Measurements from ENCODE around the gene DEDD.

Gene DEDD, protein sequence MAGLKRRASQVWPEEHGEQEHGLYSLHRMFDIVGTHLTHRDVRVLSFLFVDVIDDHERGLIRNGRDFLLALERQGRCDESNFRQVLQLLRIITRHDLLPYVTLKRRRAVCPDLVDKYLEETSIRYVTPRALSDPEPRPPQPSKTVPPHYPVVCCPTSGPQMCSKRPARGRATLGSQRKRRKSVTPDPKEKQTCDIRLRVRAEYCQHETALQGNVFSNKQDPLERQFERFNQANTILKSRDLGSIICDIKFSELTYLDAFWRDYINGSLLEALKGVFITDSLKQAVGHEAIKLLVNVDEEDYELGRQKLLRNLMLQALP

DNA sequence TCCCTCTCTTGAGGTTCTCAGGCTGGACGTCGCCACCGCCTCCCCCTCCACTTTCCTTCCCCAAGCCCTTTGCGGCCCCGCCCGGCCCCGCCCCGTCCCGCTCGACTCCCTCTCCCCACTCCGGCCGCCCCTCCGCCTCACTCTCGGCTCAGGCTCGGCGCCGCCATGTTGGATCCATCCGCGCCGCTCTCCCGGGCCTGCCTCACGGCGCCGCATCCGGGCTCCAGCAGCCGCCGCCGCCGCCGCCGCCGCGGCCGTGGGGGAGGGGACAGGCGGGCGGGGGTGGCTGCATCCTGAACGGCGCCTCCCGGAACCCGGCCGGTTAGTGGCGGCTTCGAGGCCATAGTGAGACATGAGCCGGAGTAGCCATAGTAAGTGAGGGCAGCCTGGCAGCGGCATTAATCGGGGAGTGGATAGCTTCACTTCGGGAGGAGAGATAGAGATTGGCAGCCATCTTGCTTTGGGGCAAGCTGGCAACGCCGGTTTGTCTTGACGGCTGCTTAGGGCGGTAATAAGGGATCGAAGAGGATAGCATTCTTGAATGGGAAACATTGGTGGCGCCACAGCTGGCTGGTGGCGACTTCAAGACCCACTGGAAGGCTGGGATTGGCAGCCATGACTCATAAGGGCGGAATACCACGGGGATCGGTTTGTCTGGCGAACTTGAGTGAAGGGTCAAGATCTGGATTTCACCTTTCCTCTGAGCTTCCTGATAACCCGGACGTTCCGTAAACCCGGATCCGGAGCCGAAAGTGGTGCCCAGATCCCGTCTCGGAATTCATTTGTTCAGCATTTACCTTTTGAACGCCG, at the start of gene DEDD:
DEDD (minus strand) TSS at position 258 of the 810 bp plus-strand sequence. CDS start 8,205 bp downstream, outside the sequence.
- peak; percentile 95 for DNase-seq

DNA sequence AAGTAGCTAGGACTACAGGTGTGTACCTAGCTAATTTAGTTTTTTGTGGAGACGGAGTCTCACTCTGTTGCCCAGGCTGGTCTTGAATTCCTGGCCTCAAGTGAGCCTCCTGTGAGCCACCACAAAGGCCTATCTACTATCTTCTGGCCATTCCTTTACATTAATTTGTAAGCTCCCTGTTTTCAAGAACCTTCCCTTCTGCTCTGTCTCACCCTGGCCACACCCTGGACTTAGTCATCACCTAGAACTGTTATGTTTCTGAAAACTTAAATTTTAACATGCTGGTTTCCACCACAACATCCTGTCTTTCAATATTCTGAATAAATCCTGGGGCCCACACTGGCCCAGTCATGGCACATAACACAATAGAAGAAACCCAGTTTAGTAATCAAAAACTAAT, 49.7 kb upstream of the DEDD start:
- peak; percentile 0 for DNase-seq

DNA sequence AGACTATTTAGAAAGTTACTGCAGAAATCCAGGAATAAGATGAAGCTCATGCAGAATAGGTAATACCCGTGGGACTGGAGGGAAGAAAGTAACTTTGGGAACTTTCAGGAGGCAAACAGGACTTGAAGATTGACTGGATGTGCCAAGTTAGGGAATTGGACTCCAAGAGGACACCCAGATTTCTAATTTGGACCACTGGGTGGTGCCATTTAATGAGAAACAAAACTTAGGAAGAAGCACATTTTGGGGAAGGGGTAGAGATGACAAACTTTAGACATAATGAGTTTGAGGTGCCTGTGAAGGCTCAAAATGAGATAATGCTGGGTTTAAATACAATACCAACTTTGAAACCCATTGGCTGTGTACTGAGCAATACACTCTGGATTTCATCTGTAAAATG, 48.2 kb upstream of the DEDD start:
- no peak for DNase-seq

DNA sequence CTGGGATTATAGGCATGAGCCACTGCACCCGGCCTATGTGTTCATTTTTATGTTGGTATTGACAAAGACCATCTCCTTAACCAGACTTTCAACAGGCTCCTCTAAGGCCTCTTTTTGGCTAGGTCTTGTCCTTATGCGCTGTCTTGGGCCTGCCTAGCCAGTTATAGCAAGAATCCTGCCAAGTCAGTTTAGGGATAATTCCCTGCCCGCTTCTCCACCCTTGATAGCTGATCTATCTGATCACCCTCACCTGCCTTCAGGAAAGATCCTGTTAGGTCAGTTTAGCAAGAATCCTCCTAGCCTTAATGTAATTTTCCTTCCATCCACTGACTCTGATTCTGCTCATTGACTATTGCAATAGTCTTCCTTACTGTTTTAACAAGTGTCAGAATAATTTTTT, 47.2 kb upstream of the DEDD start:
- no peak for DNase-seq

DNA sequence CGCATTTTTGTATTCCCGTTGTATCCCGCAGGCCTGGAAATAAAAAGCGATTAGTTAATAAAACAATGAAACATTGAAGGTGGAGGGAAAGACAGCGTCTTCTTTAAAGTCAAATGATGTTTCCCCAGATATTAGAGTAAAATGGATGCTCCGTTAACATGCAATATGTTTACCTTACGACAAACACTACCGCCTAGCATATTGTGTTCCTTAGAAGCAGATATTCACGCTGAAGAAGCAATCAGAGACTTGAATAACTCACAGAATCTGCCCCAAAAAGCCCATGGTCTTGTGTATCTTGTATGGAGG, 45.4 kb upstream of the DEDD start:
- DNase-seq: no peak

DNA sequence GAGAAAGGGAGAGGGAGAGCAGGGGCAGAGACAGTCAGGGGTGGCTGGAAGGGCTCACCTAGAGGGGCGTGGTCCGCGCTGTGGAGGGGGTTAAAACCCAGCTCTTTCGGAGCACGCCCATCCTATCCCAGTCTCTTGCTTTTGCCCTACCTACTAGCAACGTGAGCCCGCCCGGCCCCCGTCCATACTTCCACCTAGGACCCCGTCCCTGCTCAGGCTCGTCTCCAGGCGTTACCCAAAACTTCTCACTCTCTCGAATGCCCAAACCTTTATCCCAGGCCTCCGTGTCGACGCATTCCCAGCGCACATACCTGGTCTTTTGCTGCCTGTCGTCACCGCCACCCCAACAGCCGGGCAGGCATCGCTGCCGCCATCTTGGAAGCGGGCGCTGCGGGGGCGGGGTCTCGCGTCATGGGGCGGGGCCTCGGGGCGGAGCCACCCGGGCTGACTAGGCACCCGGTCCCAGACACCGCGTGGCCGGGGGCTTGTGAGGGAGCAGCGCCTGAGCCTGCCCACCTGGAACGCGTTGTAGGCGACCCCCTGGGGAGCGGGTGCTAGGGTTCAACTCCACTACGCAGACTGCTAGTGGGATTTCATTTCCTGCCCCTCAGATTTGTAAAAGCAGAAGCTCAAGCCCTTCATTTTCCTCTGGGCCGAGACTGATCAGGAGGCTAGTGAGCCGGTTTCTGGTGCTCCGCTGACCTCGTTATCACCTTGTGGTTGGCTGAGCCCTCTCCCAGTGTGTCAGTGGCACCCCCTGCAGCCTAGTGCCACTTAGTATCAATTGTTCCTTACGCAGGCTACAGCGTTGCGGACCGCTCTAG, 44.9 kb upstream of the DEDD start, which contains the start of gene B4GALT3:
B4GALT3 (minus strand) TSS at position 396 of the 824 bp plus-strand sequence. CDS start 1,447 bp downstream, outside the sequence.
- peak; percentile 77 for DNase-seq

DNA sequence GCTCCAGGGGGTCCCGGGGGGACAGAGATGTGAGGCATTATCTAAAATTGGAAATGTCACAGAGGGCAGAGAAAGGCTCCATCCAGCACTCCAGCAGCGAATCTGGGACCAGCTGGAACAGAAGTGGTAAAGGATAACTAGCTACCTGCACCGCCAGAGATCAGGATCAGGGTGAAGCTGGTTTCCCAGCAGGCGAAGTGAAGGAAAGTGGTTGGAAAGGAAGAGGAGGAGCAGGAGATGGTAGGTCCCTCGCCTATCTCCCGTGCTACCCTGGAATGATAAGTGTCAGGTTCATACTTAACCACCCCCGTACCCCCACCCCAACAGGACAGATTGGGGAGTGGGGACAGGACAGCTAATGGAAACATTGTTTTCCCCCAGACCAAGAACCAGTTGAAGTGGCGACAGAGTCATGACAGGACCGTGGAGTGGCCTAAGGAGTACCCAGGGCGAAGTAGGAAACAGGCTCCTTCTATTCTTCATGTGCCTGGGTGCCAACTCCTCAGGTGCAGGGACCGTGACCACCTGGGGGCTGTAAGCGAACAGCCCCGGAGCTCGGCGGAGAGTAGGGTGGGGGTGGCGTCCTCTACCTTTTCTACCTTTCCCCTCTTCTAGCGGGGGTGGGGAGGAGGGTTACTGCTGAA, 44.1 kb upstream of the DEDD start:
- no peak for DNase-seq

DNA sequence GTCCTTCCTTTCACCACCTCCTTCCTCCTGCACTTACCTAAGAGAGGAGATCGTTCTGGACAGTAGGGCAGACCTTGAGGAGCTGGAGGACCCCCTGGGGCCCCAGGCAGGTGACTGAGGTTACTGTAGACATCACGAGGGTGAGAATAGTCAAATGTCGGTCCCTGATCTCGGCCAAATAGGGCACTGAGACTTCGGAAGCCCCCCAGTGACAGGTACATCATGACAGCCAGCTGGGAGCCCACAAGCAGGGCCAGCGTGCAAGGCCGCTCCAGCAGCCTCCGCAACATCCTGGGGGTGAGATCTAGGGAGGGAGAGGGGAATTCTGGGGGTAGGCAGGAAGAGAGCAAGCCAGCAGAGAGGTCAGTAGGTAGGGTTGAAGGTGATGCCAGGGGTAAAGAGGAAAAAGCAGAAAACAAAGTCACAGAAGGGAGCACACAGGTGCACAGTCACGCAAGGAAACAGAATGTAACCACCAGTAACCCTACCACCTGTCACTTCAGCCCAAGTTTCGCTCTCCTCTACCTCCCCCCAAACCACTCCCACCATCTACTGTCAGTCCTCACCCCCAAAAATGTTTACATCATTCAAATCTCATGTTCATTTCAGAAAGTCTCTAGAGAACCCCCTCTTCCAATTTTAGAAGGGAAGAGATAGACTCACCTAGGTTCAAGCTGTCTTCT, 43.4 kb upstream of the DEDD start:
- DNase-seq: no peak

DNA sequence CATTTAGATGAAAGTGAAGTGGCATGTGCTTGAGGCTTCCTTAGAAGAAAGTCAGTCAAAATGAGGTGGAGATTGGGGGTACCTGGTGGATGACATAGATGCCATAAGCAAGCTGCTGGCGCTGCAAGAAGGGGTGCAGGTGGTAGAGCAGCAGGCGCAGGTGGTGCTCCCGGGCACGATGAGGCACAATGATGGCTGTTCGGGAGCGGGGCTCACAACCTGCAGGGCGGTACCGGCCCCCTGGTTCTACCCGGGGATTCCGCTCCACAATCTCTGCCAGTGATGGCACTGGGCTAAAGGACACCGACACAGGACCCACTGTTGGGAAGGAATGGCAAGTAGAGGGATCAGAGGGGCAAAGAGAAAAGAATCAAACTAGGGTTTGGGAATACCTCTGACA, 42.4 kb upstream of the DEDD start:
- no peak for DNase-seq

DNA sequence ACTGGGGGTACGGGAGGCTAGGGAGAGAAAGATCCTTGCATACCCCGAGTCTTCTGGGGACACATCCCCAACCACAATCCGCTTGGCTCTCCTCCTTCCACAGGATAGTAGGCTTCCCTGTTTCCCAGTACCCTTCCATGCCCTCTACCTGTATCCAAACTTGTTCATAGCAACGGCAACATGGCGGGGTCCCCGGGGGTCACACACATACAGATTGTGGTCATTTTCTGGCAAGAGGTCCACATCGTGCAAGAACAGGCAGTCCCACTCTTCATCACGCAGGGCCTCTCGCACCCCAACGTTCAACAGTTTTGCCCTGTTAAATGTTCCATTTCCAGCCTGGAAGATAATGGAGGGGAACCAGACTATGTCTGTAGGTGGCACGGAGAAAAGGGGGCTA, 41.2 kb upstream of the DEDD start:
- no peak for DNase-seq

DNA sequence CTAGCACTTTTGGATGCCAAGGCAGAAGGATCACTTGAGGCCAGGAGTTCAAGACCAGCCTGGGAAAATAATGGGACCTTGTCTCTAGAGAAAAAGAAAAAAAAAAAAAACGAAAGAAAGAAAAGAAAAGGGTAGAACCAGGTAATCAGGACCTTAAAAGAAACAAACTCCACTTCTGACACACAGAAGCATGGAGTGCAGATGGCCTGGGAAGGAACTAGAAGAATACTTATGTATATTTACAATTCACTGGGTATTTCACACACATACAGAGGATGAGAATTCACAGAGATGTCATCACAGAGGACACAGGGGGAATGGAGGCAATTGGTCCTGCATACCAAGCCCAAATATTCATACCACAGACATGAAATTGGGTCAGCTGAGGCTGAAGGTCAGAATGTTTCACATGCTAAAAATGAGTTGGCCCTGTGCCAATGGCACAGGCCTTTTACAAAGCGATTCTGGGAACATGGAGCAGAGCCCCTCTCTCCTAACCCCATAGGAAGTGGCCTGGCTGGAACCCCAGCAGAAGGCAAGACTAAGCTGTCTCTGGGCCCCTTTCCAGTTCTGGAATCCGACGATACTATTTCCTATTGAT, 40.4 kb upstream of the DEDD start:
- no peak for DNase-seq

DNA sequence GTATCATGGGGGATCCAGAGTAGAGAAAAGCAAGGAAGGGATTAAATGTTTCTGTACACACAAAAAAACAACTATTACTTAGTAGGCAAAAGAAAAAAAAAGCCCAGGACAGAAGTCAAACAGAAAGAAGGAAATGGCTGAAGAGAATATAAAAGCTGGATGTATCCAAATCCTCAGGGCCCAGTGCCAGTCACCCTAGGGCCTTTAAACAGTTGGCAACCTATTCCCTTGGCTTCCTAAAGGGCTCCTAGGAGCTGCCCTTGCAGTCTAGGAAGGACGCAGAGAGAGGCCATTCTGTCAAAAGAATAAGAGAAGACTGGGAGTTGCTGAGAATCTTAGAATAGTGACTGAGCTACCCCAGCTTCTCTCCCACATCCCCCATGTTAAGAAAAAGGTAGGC, 39.9 kb upstream of the DEDD start:
- no peak for DNase-seq

DNA sequence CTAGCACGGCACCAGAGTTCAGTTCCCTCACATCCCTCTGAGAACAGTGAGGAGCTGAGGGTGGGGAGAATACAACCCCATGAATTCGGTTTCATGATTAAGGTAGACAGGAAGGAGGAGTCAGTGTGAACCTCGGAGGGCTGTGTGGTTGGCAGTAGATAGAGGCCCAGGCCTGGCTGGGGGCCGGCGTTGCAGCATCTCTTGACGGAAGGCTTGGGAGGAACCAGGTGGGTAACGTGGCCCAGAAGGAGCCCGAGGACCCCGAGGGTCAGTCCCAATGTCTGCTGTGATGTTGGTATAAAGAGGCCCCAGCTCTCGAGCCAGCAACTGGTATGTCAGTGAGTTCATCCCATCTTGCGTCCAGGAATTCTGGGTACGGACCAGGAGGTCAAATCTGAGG, 39.2 kb upstream of the DEDD start:
- DNase-seq: no peak

DNA sequence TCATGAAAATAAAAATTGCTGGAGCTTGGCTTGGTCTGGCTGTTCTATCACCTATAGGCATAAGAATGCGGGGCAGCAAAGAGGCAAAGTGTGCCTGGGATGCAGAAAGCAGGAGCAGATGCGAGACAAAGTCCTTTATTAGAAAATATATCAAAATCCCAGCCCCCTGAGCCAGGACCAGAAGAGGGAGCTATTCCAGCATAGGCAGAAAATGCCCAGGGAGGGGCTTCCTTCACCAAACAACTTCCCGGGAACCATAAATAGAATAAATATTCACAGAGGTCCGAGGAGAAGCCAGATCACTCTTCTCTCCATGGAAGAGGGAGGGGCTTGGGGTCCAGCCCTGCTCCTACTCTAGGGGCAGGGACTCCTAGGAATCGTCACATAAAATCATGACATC, 38.7 kb upstream of the DEDD start:
- no peak for DNase-seq

DNA sequence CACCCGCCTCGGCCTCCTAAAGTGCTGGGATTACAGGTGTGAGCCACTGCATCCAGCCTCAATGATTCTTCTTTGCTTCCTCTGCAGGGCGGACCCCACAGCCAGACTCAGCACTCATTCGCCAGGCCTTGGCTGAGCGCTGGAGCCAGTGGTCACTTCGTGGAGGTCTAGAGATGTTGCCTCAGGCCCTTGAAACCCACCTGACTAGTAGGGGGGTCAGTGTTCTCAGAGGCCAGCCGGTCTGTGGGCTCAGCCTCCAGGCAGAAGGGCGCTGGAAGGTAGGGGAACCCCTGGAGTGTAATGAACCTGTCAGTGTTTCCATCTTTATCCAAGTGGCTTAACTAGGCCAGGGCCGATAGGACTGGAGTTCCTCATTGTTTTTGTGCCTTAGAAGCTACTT, 36.4 kb upstream of the DEDD start:
- DNase-seq: no peak

DNA sequence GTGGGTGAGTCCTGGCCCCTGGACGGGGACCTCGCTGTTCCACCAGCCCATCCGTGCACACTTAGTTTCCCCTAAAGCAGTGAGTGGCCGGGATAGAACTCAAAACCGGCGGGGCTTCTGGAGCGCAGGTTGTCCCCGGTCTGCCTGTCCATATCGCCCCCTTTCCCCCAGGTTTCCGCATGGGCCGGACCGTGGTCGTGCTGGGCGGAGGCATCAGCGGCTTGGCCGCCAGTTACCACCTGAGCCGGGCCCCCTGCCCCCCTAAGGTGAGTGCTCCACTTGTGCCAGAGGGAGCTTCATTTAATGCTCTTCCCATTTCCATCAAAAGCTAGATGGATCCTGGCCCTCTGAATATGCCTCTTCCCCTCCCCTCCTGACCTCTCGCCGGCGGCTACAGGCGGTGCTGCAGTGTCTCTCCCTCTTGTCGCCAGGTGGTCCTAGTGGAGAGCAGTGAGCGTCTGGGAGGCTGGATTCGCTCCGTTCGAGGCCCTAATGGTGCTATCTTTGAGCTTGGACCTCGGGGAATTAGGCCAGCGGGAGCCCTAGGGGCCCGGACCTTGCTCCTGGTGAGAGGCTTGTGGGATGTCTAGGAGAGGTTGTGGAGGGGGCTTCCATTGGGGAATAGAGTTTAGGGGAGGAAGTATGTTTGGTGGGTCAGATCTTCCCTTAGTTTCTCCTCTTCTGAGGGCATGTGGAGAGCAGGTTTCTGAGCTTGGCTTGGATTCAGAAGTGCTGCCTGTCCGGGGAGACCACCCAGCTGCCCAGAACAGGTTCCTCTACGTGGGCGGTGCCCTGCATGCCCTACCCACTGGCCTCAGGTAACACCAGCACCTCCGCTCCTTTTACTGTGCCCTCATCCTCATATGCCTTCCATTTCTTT, 34.4 kb upstream of the DEDD start:
- peak; percentile 2 for DNase-seq

DNA sequence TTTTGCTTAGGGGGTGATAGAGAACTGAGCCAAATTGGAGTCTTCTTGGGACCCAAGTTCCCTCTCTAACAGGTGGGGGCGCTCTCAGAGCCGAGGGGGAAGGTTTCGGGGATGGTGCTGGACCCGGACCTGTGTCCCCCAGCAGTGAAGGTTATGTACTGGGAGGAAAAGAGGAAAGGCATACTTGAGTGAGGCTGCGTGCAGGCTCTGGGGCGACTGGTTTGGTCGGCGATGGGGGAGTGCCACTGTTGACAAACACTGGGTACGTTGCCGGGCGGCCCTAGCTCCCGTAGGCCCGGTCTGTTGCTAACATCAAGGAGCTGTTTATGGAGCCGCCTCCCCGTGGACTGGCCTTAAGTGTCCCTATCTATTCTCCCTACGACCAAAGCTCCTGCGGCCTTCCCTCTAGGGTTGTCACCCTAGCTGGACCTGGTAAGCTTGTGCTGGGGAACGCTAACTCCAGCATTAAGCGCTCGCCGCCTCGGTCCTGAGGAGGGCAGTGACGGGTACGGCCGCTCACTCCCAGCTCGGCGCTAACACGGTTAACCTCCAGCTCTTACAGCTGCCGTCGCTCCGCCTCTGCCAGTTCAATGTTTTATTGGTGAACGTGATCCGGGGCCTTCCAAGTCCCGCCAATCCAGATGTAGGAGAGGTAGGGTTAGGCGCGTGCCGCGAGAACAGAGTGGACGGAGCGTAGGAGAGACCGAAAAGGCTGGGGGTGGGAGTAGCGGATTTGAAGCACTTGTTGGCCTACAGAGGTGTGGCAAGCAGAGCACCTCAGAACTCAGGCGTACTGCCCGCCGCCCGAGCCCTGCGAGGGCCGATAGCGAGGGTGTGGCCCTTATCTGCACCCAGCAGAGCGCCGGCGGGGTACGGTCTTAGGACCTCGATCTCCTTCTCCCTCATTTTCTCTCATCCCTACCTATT, 33.5 kb upstream of the DEDD start, which contains the start of gene PPOX:
PPOX (plus strand) TSS at position 685 of the 927 bp plus-strand sequence. CDS start 422 bp downstream, outside the sequence.
- peak; percentile 97 for DNase-seq

DNA sequence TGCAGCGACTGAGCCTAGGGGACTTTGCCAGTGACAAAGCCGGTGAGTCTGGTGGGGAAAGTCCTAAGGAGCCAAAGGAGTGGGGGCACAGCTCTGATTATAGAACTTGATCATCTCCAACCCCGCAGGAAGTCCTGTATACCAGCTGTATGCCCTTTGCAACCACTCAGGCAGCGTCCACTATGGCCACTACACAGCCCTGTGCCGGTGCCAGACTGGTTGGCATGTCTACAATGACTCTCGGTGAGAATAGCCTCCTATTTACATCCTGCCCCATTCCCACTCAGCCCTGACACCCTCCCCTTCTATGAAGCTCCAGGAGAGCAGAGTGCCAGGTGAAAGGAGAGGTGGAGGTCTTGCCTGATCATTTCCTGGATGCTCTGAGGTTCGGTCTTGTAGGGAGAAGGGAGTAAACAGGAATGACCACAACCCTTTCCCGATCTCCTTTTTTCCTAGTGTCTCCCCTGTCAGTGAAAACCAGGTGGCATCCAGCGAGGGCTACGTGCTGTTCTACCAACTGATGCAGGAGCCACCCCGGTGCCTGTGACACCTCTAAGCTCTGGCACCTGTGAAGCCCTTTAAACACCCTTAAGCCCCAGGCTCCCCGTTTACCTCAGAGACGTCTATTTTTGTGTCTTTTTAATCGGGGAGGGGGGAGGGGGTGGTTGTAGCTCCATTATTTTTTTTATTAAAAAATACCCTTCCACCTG, 32.6 kb upstream of the DEDD start:
- no peak for DNase-seq

DNA sequence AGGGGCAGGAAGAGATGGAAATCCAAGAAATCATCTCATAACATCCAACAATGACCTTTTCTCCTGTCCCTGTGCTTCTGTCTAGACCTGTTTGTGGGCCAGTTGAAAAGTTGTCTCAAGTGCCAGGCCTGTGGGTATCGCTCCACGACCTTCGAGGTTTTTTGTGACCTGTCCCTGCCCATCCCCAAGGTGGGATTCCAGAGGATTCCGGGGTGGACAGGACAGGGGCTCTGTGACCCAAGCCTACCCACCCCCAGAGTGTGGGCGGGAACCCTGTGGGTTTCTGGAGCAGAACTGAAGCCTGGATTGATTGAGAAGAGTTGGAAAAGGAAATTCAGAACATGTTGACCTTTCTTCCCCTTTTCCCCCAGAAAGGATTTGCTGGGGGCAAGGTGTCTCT, 31.3 kb upstream of the DEDD start:
- DNase-seq: no peak
